Activated CD4-positive, CD25-positive, alpha-beta regulatory T cell treated with anti-CD3 and anti-CD28 coated beads, Interleukin-2, amount 50 U/mL, for 72 hours (primary cell): ENCODE results near the gene CR2.
"Not testable (repeated sequence)": the region's sequence is repeated elsewhere in the genome, so short reads cannot be mapped to it uniquely, and the experiment has no call there.

Experiments
- DNase-seq: peaks from one replicate; pipeline ENCODE4 v3.0.0; 2021

Gene CR2

DNA sequence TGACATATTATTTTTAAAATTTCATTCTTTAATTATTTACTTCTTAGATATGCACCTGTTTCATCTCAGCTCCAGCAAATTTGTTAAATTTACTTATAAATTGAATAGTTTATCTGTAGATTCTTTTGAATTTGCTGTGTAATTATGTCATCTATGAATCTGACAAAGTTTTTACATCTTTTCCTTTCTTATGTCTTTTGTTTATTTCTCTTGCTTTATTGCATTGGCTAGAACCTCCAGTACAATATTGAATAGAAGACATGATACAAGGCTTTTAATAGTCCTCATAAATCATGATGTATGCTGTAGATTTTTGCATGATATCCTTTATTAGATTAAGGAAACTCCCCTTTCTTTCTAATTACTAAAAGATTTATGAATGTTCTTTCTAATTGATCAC is 62.6 kb downstream of the CR2 start:
- DNase-seq: no peak

GRCh38 chr1:207518608-207519236 is 64.6 kb downstream of the CR2 start:
- DNase-seq: no peak

DNA sequence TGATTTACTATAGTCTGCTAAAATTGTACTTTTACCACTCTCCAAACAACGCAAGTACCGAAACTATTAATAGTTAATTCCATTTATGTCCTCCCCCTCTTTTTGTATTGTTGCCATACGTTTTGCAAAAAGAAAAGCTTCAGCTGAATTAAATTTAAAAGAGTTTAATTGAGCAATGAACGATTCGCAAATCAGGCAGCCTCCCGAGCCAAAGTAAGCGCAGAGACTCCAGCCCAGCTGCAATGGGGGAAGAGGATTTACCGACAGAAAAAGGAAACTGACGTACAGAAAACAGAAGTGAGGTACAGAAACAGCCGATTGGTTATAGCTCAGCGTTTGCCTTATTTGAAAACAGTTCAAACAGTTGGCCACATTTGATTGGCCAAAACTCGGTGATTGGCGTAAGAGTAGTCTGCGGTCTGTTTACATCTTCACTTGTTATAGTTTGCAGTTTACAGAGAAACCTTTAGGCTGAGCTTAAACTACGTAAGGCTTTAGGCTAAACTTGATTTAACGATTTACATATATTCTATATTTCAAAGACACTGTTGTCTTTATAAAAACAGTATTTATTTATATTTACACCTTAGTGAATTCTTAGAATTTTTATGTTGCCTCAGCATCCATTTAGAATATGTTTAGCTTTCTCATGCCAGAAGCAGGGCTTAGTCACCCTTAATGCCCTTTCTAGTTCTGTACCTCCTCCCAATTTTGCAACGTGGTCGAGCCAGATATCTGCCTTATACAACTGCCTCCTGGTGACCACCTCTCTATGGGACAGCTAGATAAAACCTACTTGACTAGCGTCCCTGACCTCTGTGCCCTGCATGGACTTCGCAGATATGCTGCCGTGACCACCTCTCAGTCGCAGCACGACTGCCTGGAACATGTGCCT is 65.6 kb downstream of the CR2 start:
- DNase-seq: no peak

DNA sequence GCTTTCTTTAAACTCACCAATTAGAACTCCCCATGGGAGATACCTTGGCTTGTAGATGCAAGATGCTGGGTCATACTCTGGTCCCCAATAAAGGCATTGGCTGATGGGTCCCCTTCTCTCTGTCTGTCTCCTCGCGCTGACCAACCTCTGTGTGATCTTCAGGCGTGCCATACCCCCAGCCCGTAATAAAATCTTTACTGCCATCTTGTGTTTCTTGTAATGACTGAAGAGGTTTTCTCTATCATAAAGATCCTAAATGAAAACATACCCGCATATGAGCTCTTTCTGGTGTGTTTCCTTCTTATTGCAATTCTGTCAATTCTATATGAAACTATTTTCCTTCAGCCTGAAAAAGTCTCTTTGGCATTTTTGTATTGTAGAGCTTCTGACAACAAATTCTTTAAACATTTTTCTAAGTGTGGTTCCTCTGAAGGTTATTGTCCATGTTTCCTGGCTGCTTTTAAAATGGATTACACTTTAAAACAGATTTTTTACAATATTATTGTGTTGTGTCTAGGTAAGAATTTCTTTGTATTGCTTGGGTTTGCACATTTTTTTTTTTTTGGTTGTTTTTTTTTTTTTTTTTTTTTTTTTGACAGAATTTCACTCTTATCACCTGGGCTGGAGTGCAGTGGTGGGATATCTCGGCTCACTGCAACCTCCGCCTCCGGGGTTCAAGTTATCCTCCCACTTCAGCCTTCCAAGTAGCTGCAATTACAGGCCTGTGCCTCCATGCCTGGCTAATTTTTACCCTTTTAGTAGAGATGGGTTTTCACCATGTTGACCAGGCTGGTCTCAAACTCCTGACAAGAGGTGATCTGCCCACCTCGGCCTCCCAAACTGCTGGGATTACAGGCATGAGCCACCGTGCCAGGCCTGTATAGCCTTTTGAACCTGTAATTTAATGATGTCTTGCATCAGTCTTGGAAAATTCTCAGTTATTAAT is 66.5 kb downstream of the CR2 start:
- not testable (repeated sequence) for DNase-seq

GRCh38 chr1:207525239-207525638 is 71.1 kb downstream of the CR2 start:
- DNase-seq: not testable (repeated sequence)

- not testable (repeated sequence) for DNase-seq
Observed at GRCh38 chr1:207528401-207528800, 74.3 kb downstream of the CR2 start.

GRCh38 chr1:207536263-207536662 is 82.1 kb downstream of the CR2 start:
- DNase-seq: not testable (repeated sequence)
